Activated CD4-positive, alpha-beta T cell treated with anti-CD3 and anti-CD28 coated beads, Interleukin-2, amount 10 ng/mL, durations not matched to agents 24 days and 14 days (primary cell): ENCODE data around the gene TRABD2B. TPM values are rescaled to one million over a fixed set of nuclear protein-coding genes. Genes with fewer than 3 reads are reported as not detected.
A peak's percentile ranks its signal among the peaks of the same experiment; 100 is the strongest.

Experiments
- DNase-seq: peaks from one replicate; pipeline ENCODE4 v3.0.0; 2022
- H3K27ac Mint-ChIP-seq: one replicate; pipeline ENCODE4 v1.8.0; 2022; ENCODE audit warnings: mild to moderate bottlenecking, mixed read lengths
- H3K27me3 Mint-ChIP-seq: one replicate; pipeline ENCODE4 v1.8.0; 2022; ENCODE audit warnings: mixed read lengths
- H3K36me3 Mint-ChIP-seq: one replicate; pipeline ENCODE4 v1.8.0; 2022; ENCODE audit warnings: low read depth, mild to moderate bottlenecking, mixed read lengths
- H3K4me1 Mint-ChIP-seq: one replicate; pipeline ENCODE4 v1.8.0; 2021; ENCODE audit warnings: mixed read lengths
- H3K4me3 Mint-ChIP-seq: one replicate; pipeline ENCODE4 v1.8.0; 2022; ENCODE audit warnings: mild to moderate bottlenecking, moderate library complexity, mixed read lengths
- H3K9me3 Mint-ChIP-seq: one replicate; pipeline ENCODE4 v1.8.0; 2021; ENCODE audit warnings: mixed read lengths
- intact Hi-C: fragments of 100-400 bp; cut with micrococcal nuclease; formaldehyde crosslinking; loops from one replicate; pipeline ENCODE4 v1.15.1; 2023
- total RNA-seq: library from RNA; stranded (reverse); gene quantifications from 2 replicates; pipeline ENCODE4 v1.2.3, GENCODE V29; 2022

The TRABD2B gene
- total RNA-seq, 1 donor from 2014 or later: not detected

GRCh38 chr1:47752559-47752958 lies 244.6 kb downstream of the TRABD2B start:
- Mint-ChIP-seq H3K4me1 (no peaks in the 10 kb centered on the region), H3K4me3 (no peak overlapping the region), H3K27ac (no peak overlapping the region), H3K9me3 (no peaks in the 10 kb centered on the region), H3K27me3 (no peaks in the 10 kb centered on the region), H3K36me3 (no peaks in the 10 kb centered on the region)
- no peak for DNase-seq
- intact Hi-C loops: no loop called here

- Mint-ChIP-seq H3K4me1 (no peaks in the 10 kb centered on the region), H3K9me3 (no peaks in the 10 kb centered on the region), H3K27ac (no peak overlapping the region), H3K36me3 (no peaks in the 10 kb centered on the region), H3K27me3 (no peaks in the 10 kb centered on the region), H3K4me3 (no peak overlapping the region)
- intact Hi-C loops: no loop called here
- no peak for DNase-seq
Observed at GRCh38 chr1:47751996-47752451, 245.2 kb downstream of the TRABD2B start.

- Mint-ChIP-seq H3K4me3 (no peak overlapping the region), H3K9me3 (no peaks in the 10 kb centered on the region), H3K36me3 (no peaks in the 10 kb centered on the region), H3K4me1 (no peaks in the 10 kb centered on the region), H3K27ac (no peak overlapping the region), H3K27me3 (no peaks in the 10 kb centered on the region)
- DNase-seq: no peak
- intact Hi-C loops: no loop called here
Observed at GRCh38 chr1:47751193-47751592, 246.0 kb downstream of the TRABD2B start.

- H3K4me3 Mint-ChIP-seq: no peak overlapping the region
- intact Hi-C loops: no loop called here
- H3K27me3 Mint-ChIP-seq: peaks cover 3% of the 10 kb centered on the region
- H3K36me3 Mint-ChIP-seq: no peaks in the 10 kb centered on the region
- DNase-seq: no peak
- H3K9me3 Mint-ChIP-seq: peaks cover 10% of the 10 kb centered on the region
- H3K4me1 Mint-ChIP-seq: no peaks in the 10 kb centered on the region
- no peak overlapping the region for H3K27ac Mint-ChIP-seq
Observed at GRCh38 chr1:47745715-47746609, 251.2 kb downstream of the TRABD2B start.

- H3K27me3 Mint-ChIP-seq: peaks cover 14% of the 10 kb centered on the region
- intact Hi-C loops: no loop called here
- H3K4me3 Mint-ChIP-seq: no peak overlapping the region
- H3K36me3 Mint-ChIP-seq: no peaks in the 10 kb centered on the region
- no peaks in the 10 kb centered on the region for H3K4me1 Mint-ChIP-seq
- DNase-seq: no peak
- no peak overlapping the region for H3K27ac Mint-ChIP-seq
- H3K9me3 Mint-ChIP-seq: peaks cover 14% of the 10 kb centered on the region
Observed at GRCh38 chr1:47742890-47743760, 254.1 kb downstream of the TRABD2B start.

- Mint-ChIP-seq H3K36me3 (no peaks in the 10 kb centered on the region), H3K4me3 (no peak overlapping the region), H3K27me3 (peaks cover 26% of the 10 kb centered on the region), H3K9me3 (peaks cover 14% of the 10 kb centered on the region), H3K27ac (no peak overlapping the region), H3K4me1 (no peaks in the 10 kb centered on the region)
- intact Hi-C loops: no loop called here
- no peak for DNase-seq
Observed at GRCh38 chr1:47738560-47739182, 258.5 kb downstream of the TRABD2B start.

GRCh38 chr1:47732489-47732888 lies 264.7 kb downstream of the TRABD2B start:
- H3K9me3 Mint-ChIP-seq: no peaks in the 10 kb centered on the region
- H3K27me3 Mint-ChIP-seq: peaks cover 27% of the 10 kb centered on the region
- no peak overlapping the region for H3K27ac Mint-ChIP-seq
- intact Hi-C loops: no loop called here
- no peak overlapping the region for H3K4me3 Mint-ChIP-seq
- no peak for DNase-seq
- H3K4me1 Mint-ChIP-seq: no peaks in the 10 kb centered on the region
- no peaks in the 10 kb centered on the region for H3K36me3 Mint-ChIP-seq

GRCh38 chr1:47731730-47732129 lies 265.5 kb downstream of the TRABD2B start:
- intact Hi-C loops: no loop called here
- Mint-ChIP-seq H3K27ac (no peak overlapping the region), H3K4me1 (no peaks in the 10 kb centered on the region), H3K36me3 (no peaks in the 10 kb centered on the region), H3K27me3 (peaks cover 32% of the 10 kb centered on the region), H3K4me3 (no peak overlapping the region), H3K9me3 (no peaks in the 10 kb centered on the region)
- DNase-seq: no peak

GRCh38 chr1:47729685-47730084 lies 267.5 kb downstream of the TRABD2B start:
- Mint-ChIP-seq H3K36me3 (no peaks in the 10 kb centered on the region), H3K4me3 (no peak overlapping the region), H3K27ac (no peak overlapping the region), H3K9me3 (no peaks in the 10 kb centered on the region), H3K27me3 (peaks cover 38% of the 10 kb centered on the region), H3K4me1 (peaks cover 3% of the 10 kb centered on the region)
- no peak for DNase-seq
- intact Hi-C loops: loop anchor here (5.0 kb wide), 1 partner anchor 292 kb away; the partner anchor contains the start of gene FOXD2

GRCh38 chr1:47727697-47728085 lies 269.5 kb downstream of the TRABD2B start:
- peaks cover 3% of the 10 kb centered on the region for H3K4me1 Mint-ChIP-seq
- H3K27ac Mint-ChIP-seq: no peak overlapping the region
- H3K9me3 Mint-ChIP-seq: no peaks in the 10 kb centered on the region
- no peak for DNase-seq
- H3K4me3 Mint-ChIP-seq: no peak overlapping the region
- H3K36me3 Mint-ChIP-seq: no peaks in the 10 kb centered on the region
- intact Hi-C loops: loop anchor here (2.0 to 5.0 kb wide), 3 partner anchors 195 to 339 kb away; partner anchors contain the start of gene FOXD2
- H3K27me3 Mint-ChIP-seq: peaks cover 45% of the 10 kb centered on the region

- Mint-ChIP-seq H3K9me3 (no peaks in the 10 kb centered on the region), H3K27ac (no peak overlapping the region), H3K4me1 (peaks cover 3% of the 10 kb centered on the region), H3K27me3 (peaks cover 44% of the 10 kb centered on the region), H3K4me3 (no peak overlapping the region), H3K36me3 (no peaks in the 10 kb centered on the region)
- intact Hi-C loops: loop anchor here (2.0 to 5.0 kb wide), 3 partner anchors 194 to 338 kb away; partner anchors contain the start of gene FOXD2
- DNase-seq: no peak
Observed at GRCh38 chr1:47727051-47727696, 270.0 kb downstream of the TRABD2B start.

- Mint-ChIP-seq H3K27me3 (peaks cover 42% of the 10 kb centered on the region), H3K4me1 (peaks cover 3% of the 10 kb centered on the region), H3K9me3 (no peaks in the 10 kb centered on the region), H3K4me3 (no peak overlapping the region), H3K36me3 (no peaks in the 10 kb centered on the region), H3K27ac (no peak overlapping the region)
- intact Hi-C loops: loop anchor here (2.0 to 5.0 kb wide), 3 partner anchors 193 to 337 kb away; partner anchors contain the start of gene FOXD2
- peak; percentile 88 for DNase-seq
Observed at GRCh38 chr1:47725992-47726855, 271.0 kb downstream of the TRABD2B start.
